Testis (tissue), 2 donors: Measurements from ENCODE around the gene PRRT3.

Source experiments
- CTCF ChIP-seq, 3 experiments: fragments of 450-650 bp in 2 of 3; fragments of 200-600 bp in 1 of 3; sonication (generic) in 1 of 3; IDR thresholded peaks; one replicate each; pipeline ENCODE4 v1.5.1; 2016 to 2019; ENCODE audit warnings: antibody characterized with exemption in 3 of 3, mild to moderate bottlenecking in 2 of 3, moderate library complexity in 1 of 3
- POLR2A ChIP-seq: fragments of 450-650 bp; IDR thresholded peaks from one replicate; pipeline ENCODE4 v1.6.1; 2017; ENCODE audit warnings: antibody characterized with exemption, mild to moderate bottlenecking, moderate library complexity

- TF ChIP-seq CTCF (IDR thresholded peaks at IDR 0.05) (no peak), POLR2A (no peak)
These were observed 43.9 kb downstream of the PRRT3 start for GRCh38 chr3:9908286-9908685.
